Fibroblast of pulmonary artery (primary cell): ENCODE results near the gene PPIP5K2.
A peak's percentile ranks its signal among the peaks of the same experiment; 100 is the strongest.

Source experiments
- DNase-seq: peaks from one replicate; pipeline ENCODE4 v3.0.0-alpha.2; 2010; ENCODE audit warnings: low read depth
- H3K4me3 ChIP-seq: replicated peaks from 2 replicates; pipeline ENCODE4 v1.5.1; 2011; ENCODE audit warnings: low read depth, mild to moderate bottlenecking, control low read depth, low read length, moderate library complexity
- TF ChIP-seq, protein P1 (sequence below): IDR thresholded peaks from 2 replicates; pipeline ENCODE4 v1.5.1; 2011; ENCODE audit warnings: mild to moderate bottlenecking, control low read depth, low read length, inconsistent platforms; ENCODE audit errors: missing control alignments

PPIP5K2 gene

DNA sequence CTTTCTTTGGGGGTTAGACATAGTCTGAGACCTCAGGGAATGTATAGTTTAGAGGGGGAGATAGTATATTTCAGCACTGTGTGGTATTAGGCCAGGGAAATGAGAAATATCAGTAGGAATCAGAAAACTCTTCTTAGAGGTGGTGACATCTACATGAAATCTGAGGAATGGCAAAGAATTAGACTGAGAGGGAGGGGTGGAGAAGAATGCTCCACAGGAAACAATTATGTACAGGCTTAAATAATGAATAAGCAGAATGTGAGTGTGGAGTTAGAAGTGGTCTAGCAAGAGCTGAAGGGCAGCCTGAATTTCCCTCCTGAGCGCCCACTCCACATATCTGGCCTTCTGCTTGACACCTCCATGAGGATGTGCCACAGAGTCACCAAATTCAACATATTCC is 134.8 kb downstream of the PPIP5K2 start:
- H3K4me3 ChIP-seq, result no peak overlapping the region
- TF ChIP-seq, protein P1, sequence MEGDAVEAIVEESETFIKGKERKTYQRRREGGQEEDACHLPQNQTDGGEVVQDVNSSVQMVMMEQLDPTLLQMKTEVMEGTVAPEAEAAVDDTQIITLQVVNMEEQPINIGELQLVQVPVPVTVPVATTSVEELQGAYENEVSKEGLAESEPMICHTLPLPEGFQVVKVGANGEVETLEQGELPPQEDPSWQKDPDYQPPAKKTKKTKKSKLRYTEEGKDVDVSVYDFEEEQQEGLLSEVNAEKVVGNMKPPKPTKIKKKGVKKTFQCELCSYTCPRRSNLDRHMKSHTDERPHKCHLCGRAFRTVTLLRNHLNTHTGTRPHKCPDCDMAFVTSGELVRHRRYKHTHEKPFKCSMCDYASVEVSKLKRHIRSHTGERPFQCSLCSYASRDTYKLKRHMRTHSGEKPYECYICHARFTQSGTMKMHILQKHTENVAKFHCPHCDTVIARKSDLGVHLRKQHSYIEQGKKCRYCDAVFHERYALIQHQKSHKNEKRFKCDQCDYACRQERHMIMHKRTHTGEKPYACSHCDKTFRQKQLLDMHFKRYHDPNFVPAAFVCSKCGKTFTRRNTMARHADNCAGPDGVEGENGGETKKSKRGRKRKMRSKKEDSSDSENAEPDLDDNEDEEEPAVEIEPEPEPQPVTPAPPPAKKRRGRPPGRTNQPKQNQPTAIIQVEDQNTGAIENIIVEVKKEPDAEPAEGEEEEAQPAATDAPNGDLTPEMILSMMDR, result no peak
- DNase-seq, result no peak

- TF ChIP-seq, protein P1, result no peak
- DNase-seq, result no peak
- no peak overlapping the region for H3K4me3 ChIP-seq
Measured at GRCh38 chr5:103255691-103256090, 135.6 kb downstream of the PPIP5K2 start.

DNA sequence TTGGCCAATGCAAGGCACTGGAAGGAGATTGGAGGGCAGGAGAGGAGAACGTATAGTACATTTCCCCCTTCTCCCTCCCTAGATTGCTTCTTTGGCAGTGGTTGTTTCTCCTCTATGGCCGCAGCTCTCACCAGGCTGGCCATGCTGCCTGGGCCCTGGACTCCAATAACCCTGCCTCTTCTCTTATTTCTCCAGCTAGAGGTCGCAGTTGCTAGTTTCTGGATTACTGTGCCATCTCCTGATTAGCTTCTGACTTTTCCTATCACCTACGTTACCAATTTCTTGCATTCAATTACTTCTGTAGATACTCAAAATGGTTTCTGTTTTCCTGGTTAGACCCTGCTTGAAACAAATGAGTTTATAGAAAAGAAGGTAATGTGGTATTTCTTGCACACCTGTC is 136.1 kb downstream of the PPIP5K2 start:
- DNase-seq, result no peak
- no peak overlapping the region for H3K4me3 ChIP-seq
- TF ChIP-seq, protein P1, result peak; percentile 16

GRCh38 chr5:103258368-103258956 is 138.4 kb downstream of the PPIP5K2 start, which contains the start of gene MACIR:
Gene MACIR (plus strand): TSS chr5:103258763. CDS start chr5:103275920, 17,157 bp downstream.
- TF ChIP-seq, protein P1, result no peak
- peak; percentile 98 for DNase-seq
- peak within 1 kb of the TSS; percentile 77 for H3K4me3 ChIP-seq

GRCh38 chr5:103258957-103259704 is 139.0 kb downstream of the PPIP5K2 start:
- peak; percentile 26 for DNase-seq
- TF ChIP-seq, protein P1, result no peak

GRCh38 chr5:103259705-103260355 is 139.7 kb downstream of the PPIP5K2 start:
- TF ChIP-seq, protein P1, result no peak
- H3K4me3 ChIP-seq, result peak overlapping the region; percentile 77
- DNase-seq, result peak; percentile 44

More at GRCh38 chr5:103258957-103259704, 139.0 kb downstream of the PPIP5K2 start:
- H3K4me3 ChIP-seq, result peak overlapping the region; percentile 77
